Epithelial cell of alveolus of lung (primary cell): Measurements from ENCODE around the gene ZNF514. TPM values are rescaled to one million over a fixed set of nuclear protein-coding genes. Genes with fewer than 3 reads are reported as not detected.

Experiments used
- total RNA-seq: library from RNA; depleted of rRNA; stranded (reverse); fragments of >200 nt; gene quantifications from 2 replicates; pipeline ENCODE4 v1.2.1, GENCODE V29; 2015

Gene ZNF514
- 3.7 and 9.4 TPM in 2 replicates for total RNA-seq

GRCh38 chr2:95159690-95160449 lies at the start of gene ZNF514:
Gene ZNF514 (minus strand): TSS chr2:95159848. CDS start chr2:95153253, 6,595 bp downstream.

GRCh38 chr2:95207111-95207961 lies 47.7 kb upstream of the ZNF514 start, which contains the start of gene ZNF892:
Gene ZNF892 (plus strand): TSS chr2:95207521. CDS start chr2:95207816, 295 bp downstream.

DNA sequence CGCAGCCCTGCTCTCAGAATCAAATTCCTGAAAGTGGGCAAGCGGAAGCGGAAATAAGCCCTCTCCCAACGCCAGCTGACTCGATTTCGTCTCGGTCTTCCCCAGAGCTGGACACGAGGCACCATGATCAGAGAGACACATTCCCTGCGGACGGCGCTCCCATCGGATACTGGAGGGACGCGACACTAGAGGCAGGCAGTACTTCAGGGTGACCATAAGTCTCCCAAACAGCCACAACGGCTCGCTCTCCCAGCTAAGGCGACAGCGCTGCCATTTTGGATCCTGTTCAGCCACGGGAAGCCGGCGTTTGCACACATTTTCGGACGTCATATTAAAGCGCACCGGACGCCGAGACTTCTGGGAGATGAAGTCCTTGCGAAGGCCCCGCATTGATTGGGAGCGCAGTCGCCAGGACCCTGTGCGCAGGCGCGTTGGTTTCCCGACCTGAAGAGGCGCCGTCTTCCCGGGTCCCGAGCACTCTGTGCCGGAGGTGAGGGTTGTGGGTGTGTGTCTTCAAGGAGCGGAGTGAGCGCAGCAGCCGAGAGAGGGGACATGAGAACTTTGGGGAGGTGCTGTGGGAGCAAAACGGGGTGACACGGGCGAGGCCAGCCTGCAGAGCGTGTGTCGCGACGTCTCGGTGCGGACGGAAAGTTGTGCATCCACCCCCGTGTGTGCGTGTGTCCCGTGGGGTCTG lies 5.9 kb upstream of the ZNF514 start, which contains the start of gene ZNF2:
Gene ZNF2 (plus strand): TSS at position 439 of the 694 bp plus-strand sequence. CDS start 10,418 bp downstream, outside the sequence.

DNA sequence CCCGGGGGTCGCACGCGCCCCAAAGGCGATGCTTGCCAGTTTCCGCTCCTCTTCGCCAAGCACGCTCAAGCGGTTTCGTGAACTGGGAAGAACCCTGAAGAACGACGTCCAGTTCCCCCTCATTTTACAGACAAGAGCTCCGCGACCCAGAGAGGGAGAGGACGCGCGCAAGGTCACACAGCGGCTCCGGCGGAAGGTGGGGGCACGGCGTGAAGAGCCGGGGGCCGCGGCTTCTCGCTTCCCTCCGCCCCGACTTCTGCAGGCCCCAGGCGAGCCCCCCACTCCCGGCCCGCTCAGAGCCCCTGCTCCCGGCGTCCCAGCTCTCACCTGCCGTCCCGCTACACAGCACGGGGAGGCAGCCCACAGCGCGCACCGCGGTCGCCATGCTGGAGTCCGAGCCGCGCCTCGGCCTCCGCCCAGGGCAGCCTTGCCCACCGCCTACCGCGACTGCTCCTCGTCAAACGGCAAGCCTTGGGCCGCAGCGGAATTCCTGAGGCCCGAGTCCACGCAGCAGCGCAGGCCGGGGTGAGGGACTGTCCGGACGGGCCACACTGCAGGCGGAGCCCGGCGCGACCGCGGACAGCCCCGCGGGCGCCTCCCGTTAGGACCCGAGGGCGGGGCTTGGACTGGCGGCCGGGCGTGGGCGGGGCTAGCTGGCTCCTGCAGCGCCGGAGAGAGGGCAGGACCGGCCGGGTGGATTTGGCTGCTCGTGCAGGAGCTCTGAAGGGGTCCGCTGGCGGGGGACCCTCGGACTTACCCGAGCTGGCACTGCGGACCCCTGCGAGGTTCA lies 38.0 kb downstream of the ZNF514 start, which contains the start of gene MRPS5:
Gene MRPS5 (minus strand): TSS at position 402 of the 790 bp plus-strand sequence. CDS start 17 bp downstream, at position 385.

Other genes with a start within 250 kb of the ZNF514 start
- gene MAL, start 134.1 kb downstream of the ZNF514 start, total RNA-seq: not detected in 2 replicates
- 36.6 and 50.4 TPM in 2 replicates for gene MRPS5, start 38.0 kb downstream of the ZNF514 start, total RNA-seq
- gene ZNF2, start 6.0 kb upstream of the ZNF514 start, total RNA-seq: 2.8 and 3.3 TPM in 2 replicates
- 2.2 and 5.7 TPM in 2 replicates for gene ZNF892, start 47.7 kb upstream of the ZNF514 start, total RNA-seq
- 0.72 and 1.0 TPM in 2 replicates for gene PROM2, start 114.6 kb upstream of the ZNF514 start, total RNA-seq
- gene KCNIP3, start 137.5 kb upstream of the ZNF514 start, total RNA-seq: 0.78 and 0.96 TPM in 2 replicates
- 17.4 and 23.9 TPM in 2 replicates for gene FAHD2A, start 242.9 kb upstream of the ZNF514 start, total RNA-seq